GM12878 (cell line): ENCODE results near the gene HBA1. TPM values are rescaled to one million over a fixed set of nuclear protein-coding genes. Genes with fewer than 3 reads are reported as not detected.

Experiments used
- CBX3 ChIP-seq: fragments of 200-600 bp; sonication (generic); IDR thresholded peaks from 2 replicates; pipeline ENCODE4 v1.6.1; 2016; ENCODE audit warnings: low read depth, borderline replicate concordance
- ELK1 ChIP-seq: IDR thresholded peaks from 2 replicates; pipeline ENCODE4 v1.6.1; 2012; ENCODE audit warnings: low read depth, low read length, improper control_type of control experiment
- EZH2 ChIP-seq: IDR thresholded peaks from 2 replicates; pipeline ENCODE4 v1.6.1; 2012; ENCODE audit warnings: low read depth, mild to moderate bottlenecking, control low read depth, inconsistent platforms, low read length, borderline replicate concordance; ENCODE audit not compliant: control insufficient read depth
- LARP7 ChIP-seq: fragments of 450-650 bp; IDR thresholded peaks from 2 replicates; pipeline ENCODE4 v1.6.1; 2017; ENCODE audit warnings: mild to moderate bottlenecking
- PRDM15 ChIP-seq: fragments of 450-650 bp; formaldehyde crosslinking; IDR thresholded peaks from 2 replicates; pipeline ENCODE4 v1.4.0; 2020; ENCODE audit warnings: mild to moderate bottlenecking, moderate library complexity
- SMARCA5 ChIP-seq: fragments of 450-650 bp; IDR thresholded peaks from 2 replicates; pipeline ENCODE4 v1.6.1; 2017; ENCODE audit warnings: mild to moderate bottlenecking
- SREBF1 ChIP-seq: IDR thresholded peaks from 2 replicates; pipeline ENCODE4 v1.6.1; 2012; ENCODE audit warnings: mild to moderate bottlenecking, low read length
- ZBED1 ChIP-seq: IDR thresholded peaks from 2 replicates; pipeline ENCODE4 v1.6.1; 2016; ENCODE audit warnings: borderline replicate concordance
- ZNF687 ChIP-seq: fragments of 450-650 bp; IDR thresholded peaks from 2 replicates; pipeline ENCODE4 v1.6.1; 2017; ENCODE audit warnings: mild to moderate bottlenecking, moderate library complexity
- polyA plus RNA-seq, 11 experiments: library from polyadenylated mRNA; depleted of rRNA in 4 of 11; unstranded in 6 of 11; stranded (reverse) in 5 of 11; fragments of >200 nt; fragmentation: Nextera tagmentation in 4 of 11; fragmentation: Illumina TruSeq in 1 of 11; extraction: Ambion mirVana in 4 of 11; extraction: Trizol in 1 of 11; gene quantifications; 1 replicate in 1 of 11; 2 replicates in 10 of 11; pipeline versions ENCODE4 v1.2.1 to v1.2.3, GENCODE V29; 2011 to 2016; ENCODE audit warnings: inconsistent platforms in 2 of 11, missing spikeins in 2 of 11, low read depth in 1 of 11
- total RNA-seq, 4 experiments: library from RNA; depleted of rRNA in 3 of 4; stranded (reverse); fragments of >200 nt in 3 of 4; fragmentation: Illumina TruSeq in 1 of 4; extraction: Trizol in 1 of 4; gene quantifications; 2 replicates each; pipeline versions ENCODE4 v1.2.1 to v1.2.3, GENCODE V29; 2013 to 2021

Gene HBA1
- total and polyA plus RNA-seq, 10 of the 15 experiments (the other 5 are each of a cell fraction or from before 2014, with no cell fraction given), result 0.28 to 3.5 (median 0.83) TPM; not detected in 5

- TF ChIP-seq PRDM15 (CRISPR knock-in tag) (no peak), SMARCA5 (no peak), CBX3 (no peak), ZNF687 (no peak), ELK1 (no peak), SREBF1 (no peak), ZBED1 (no peak), LARP7 (no peak), EZH2 (no peak)
These were observed 1.6 kb downstream of the HBA1 start (continued) for GRCh38 chr16:177981-178667.
